GM12878 (cell line): ENCODE results near the gene RSPH9. TPM values are rescaled to one million over a fixed set of nuclear protein-coding genes. Genes with fewer than 3 reads are reported as not detected.

ENCODE experiments used
- ATAC-seq: fragments of 200-7000 bp; cut with Tn5 transposase; 3 replicates; pipeline ENCODE4 v1.9.1; 2020; ENCODE audit warnings: mild to moderate bottlenecking, moderate library complexity
- BruUV-seq: library from RNA; stranded (reverse); fragments of 400-500 nt; replicated peaks from 2 replicates; lab custom pipeline; 2021; lab: Mats Ljungman, UMichigan
- CTCF ChIA-PET: fragments of 300-600 bp; sonication (Branson Sonifier 250); formaldehyde crosslinking; extraction: SDS; loops from one replicate; lab custom pipeline; 2021; ENCODE audit warnings: inconsistent platforms; lab: Yijun Ruan, JAX
- POLR2A ChIA-PET: fragments of 350-600 bp; formaldehyde crosslinking; extraction: SDS; loops from one replicate; lab custom pipeline; 2021; ENCODE audit warnings: inconsistent platforms; lab: Charles Lee
- RAD21 ChIA-PET: fragments of 300-600 bp; sonication (Branson Sonifier 250); formaldehyde crosslinking; loops from one replicate; lab custom pipeline; 2023; ENCODE audit warnings: antibody characterized with exemption; ENCODE audit not compliant: unreplicated experiment; lab: Charles Lee
- SMC1A ChIA-PET: fragments of 300-600 bp; sonication (Branson Sonifier 250); formaldehyde crosslinking; loops from one replicate; lab custom pipeline; 2023; ENCODE audit not compliant: unreplicated experiment, uncharacterized antibody; lab: Charles Lee
- DNase-seq: peaks from one replicate; pipeline ENCODE4 v3.0.0-alpha.2; 2011; ENCODE audit warnings: low read depth, low spot score
- FAIRE-seq: peaks from 3 replicates; lab custom pipeline; 2011; peaks lifted over from hg19 to GRCh38; lab: Jason Lieb, UNC
- H2AFZ ChIP-seq: 2 replicates; pipeline ENCODE4 v1.6.0; 2011; ENCODE audit warnings: low read depth, low read length, control low read depth; ENCODE audit not compliant: control insufficient read depth
- H3K27ac ChIP-seq: 2 replicates; pipeline ENCODE4 v1.5.1; 2011; ENCODE audit warnings: control low read depth; ENCODE audit not compliant: control insufficient read depth, insufficient read depth
- H3K27me3 ChIP-seq, 2 experiments: replicated peaks in 1 of 2; 2 replicates each; pipeline versions ENCODE4 v1.6.0 to v1.6.1; 2011; ENCODE audit warnings: low read length in 1 of 2; ENCODE audit not compliant: control insufficient read depth in 2 of 2, insufficient read depth in 2 of 2
- H3K36me3 ChIP-seq, 2 experiments: 2 replicates each; pipeline ENCODE4 v1.5.1; 2011; ENCODE audit warnings: low read length in 1 of 2; ENCODE audit not compliant: control insufficient read depth in 2 of 2, insufficient read depth in 2 of 2
- H3K4me1 ChIP-seq: 2 replicates; pipeline ENCODE4 v1.6.1; 2011; ENCODE audit warnings: mild to moderate bottlenecking, low read length, moderate library complexity, mixed read lengths; ENCODE audit not compliant: control insufficient read depth, insufficient read depth
- H3K4me2 ChIP-seq: 2 replicates; pipeline ENCODE4 v1.6.0; 2011; ENCODE audit warnings: control low read depth; ENCODE audit not compliant: control insufficient read depth, insufficient read depth
- H3K4me3 ChIP-seq: fragments of 200-600 bp; sonication (generic); 2 replicates; pipeline ENCODE4 v1.5.1; 2016
- H3K79me2 ChIP-seq: 2 replicates; pipeline ENCODE4 v1.6.0; 2011; ENCODE audit warnings: low read length; ENCODE audit not compliant: control insufficient read depth, insufficient read depth
- H3K9ac ChIP-seq: 2 replicates; pipeline ENCODE4 v1.8.0; 2011; ENCODE audit warnings: low read length, control low read depth, mixed read lengths; ENCODE audit not compliant: control insufficient read depth, insufficient read depth
- H3K9me3 ChIP-seq: replicated peaks from 3 replicates; pipeline ENCODE4 v1.5.1; 2011; ENCODE audit warnings: mild to moderate bottlenecking, low read length; ENCODE audit not compliant: control insufficient read depth, insufficient read depth
- H4K20me1 ChIP-seq: 2 replicates; pipeline ENCODE4 v1.6.0; 2011; ENCODE audit not compliant: control insufficient read depth, insufficient read depth
- BRCA1 ChIP-seq: IDR thresholded peaks from 2 replicates; pipeline ENCODE4 v1.6.1; 2011; ENCODE audit warnings: low read depth, low read length, improper control_type of control experiment
- CHD1 ChIP-seq: IDR thresholded peaks from 2 replicates; pipeline ENCODE4 v1.6.1; 2012; ENCODE audit warnings: low read depth, low read length, improper control_type of control experiment
- CHD2 ChIP-seq: IDR thresholded peaks from 2 replicates; pipeline ENCODE4 v1.6.1; 2011; ENCODE audit warnings: low read depth, low read length, improper control_type of control experiment, borderline replicate concordance
- PAX5 ChIP-seq: IDR thresholded peaks from 2 replicates; pipeline ENCODE4 v1.6.1; 2011; ENCODE audit warnings: low read depth, low read length, borderline replicate concordance
- POU2F2 ChIP-seq: IDR thresholded peaks from 3 replicates; pipeline ENCODE4 v1.6.1; 2011; ENCODE audit warnings: low read depth, mild to moderate bottlenecking, low read length, borderline replicate concordance
- ZNF384 ChIP-seq: IDR thresholded peaks from 2 replicates; pipeline ENCODE4 v1.6.1; 2012; ENCODE audit warnings: low read depth, mild to moderate bottlenecking, low read length, improper control_type of control experiment, borderline replicate concordance
- WGBS: methylation state at CpG from one replicate; pipeline ENCODE4 v1.1.6; 2016; ENCODE audit warnings: low lambda C conversion rate; ENCODE audit not compliant: insufficient replicate concordance, insufficient coverage; ENCODE audit errors: missing lambda C conversion rate; 5-methylcytosine and 5-hydroxymethylcytosine counted together
- in situ Hi-C: fragments of 300-500 bp; cut with MboI; formaldehyde crosslinking; loops from 9 replicates; pipeline ENCODE4 v1.14.3; 2018; ENCODE audit warnings: mixed read lengths
- intact Hi-C: fragments of 100-400 bp; cut with micrococcal nuclease; formaldehyde crosslinking; loops from one replicate; pipeline ENCODE4 v1.14.2; 2022; ENCODE audit not compliant: unreplicated experiment
- polyA plus RNA-seq, 11 experiments: library from polyadenylated mRNA; depleted of rRNA in 4 of 11; unstranded in 6 of 11; stranded (reverse) in 5 of 11; fragments of >200 nt; fragmentation: Nextera tagmentation in 4 of 11; fragmentation: Illumina TruSeq in 1 of 11; extraction: Ambion mirVana in 4 of 11; extraction: Trizol in 1 of 11; gene quantifications; 1 replicate in 1 of 11; 2 replicates in 10 of 11; pipeline versions ENCODE4 v1.2.1 to v1.2.3, GENCODE V29; 2011 to 2016; ENCODE audit warnings: inconsistent platforms in 2 of 11, missing spikeins in 2 of 11, low read depth in 1 of 11
- total RNA-seq, 4 experiments: library from RNA; depleted of rRNA in 3 of 4; stranded (reverse); fragments of >200 nt in 3 of 4; fragmentation: Illumina TruSeq in 1 of 4; extraction: Trizol in 1 of 4; gene quantifications; 2 replicates each; pipeline versions ENCODE4 v1.2.1 to v1.2.3, GENCODE V29; 2013 to 2021
- TF ChIP-seq, protein P1 (sequence below): IDR thresholded peaks from 2 replicates; pipeline ENCODE4 v1.6.1; 2011; ENCODE audit warnings: borderline replicate concordance, low read depth, mild to moderate bottlenecking, moderate library complexity, low read length; ENCODE audit not compliant: insufficient read depth, poor library complexity, severe bottlenecking

Gene RSPH9
- total and polyA plus RNA-seq, 10 of the 15 experiments (the other 5 are each of a cell fraction or from before 2014, with no cell fraction given) = 0.26 to 0.63 (median 0.36) TPM; not detected in 6

GRCh38 chr6:43679057-43679456 lies 34.2 kb downstream of the RSPH9 start:
- ATAC-seq = no peak
- RAD21 ChIA-PET = no interaction called here
- intact Hi-C loops (no loop called here), in situ Hi-C loops (no loop called here)
- Histone ChIP-seq H3K27ac (no peak overlapping the region), H3K4me2 (no peak overlapping the region), H3K36me3 (peaks cover 26 to 27% of the 10 kb centered on the region in 2 experiments), H4K20me1 (no peaks in the 10 kb centered on the region), H2AFZ (no peak overlapping the region), H3K9me3 (no peaks in the 10 kb centered on the region), H3K79me2 (peaks cover 26% of the 10 kb centered on the region), H3K4me3 (no peak overlapping the region), H3K27me3 (no peaks in the 10 kb centered on the region), H3K9ac (no peak overlapping the region), H3K4me1 (peaks cover 4% of the 10 kb centered on the region; the same call in 1 of the 2 replicates)
- POLR2A ChIA-PET = interaction anchor here (0.5 kb wide), 1 partner anchor 294 kb away, joined by 3 read pairs; no protein-coding TSS in a partner anchor
- no peak for FAIRE-seq
- no peak for DNase-seq
- BruUV-seq = no TSS peak
- CTCF ChIA-PET = interaction anchor here (0.7 to 3.0 kb wide), 3 partner anchors 9 to 15 kb away, joined by 3 to 18 read pairs (median 6); no protein-coding TSS in a partner anchor
- SMC1A ChIA-PET = interaction anchor here (1.8 kb wide), 1 partner anchor 10 kb away, joined by 5 read pairs; no protein-coding TSS in a partner anchor
- 91% methylated on average over 6 of the region's 6 CpGs for WGBS
- TF ChIP-seq CHD2 = no peak
- no peak for TF ChIP-seq PAX5
- TF ChIP-seq, protein P1, sequence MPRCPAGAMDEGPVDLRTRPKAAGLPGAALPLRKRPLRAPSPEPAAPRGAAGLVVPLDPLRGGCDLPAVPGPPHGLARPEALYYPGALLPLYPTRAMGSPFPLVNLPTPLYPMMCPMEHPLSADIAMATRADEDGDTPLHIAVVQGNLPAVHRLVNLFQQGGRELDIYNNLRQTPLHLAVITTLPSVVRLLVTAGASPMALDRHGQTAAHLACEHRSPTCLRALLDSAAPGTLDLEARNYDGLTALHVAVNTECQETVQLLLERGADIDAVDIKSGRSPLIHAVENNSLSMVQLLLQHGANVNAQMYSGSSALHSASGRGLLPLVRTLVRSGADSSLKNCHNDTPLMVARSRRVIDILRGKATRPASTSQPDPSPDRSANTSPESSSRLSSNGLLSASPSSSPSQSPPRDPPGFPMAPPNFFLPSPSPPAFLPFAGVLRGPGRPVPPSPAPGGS = no peak
- TF ChIP-seq ZNF384 = no peak
- no peak for TF ChIP-seq BRCA1
- TF ChIP-seq POU2F2 = no peak
- no peak for TF ChIP-seq CHD1
